Ecto neural progenitor cell (in vitro differentiated cells): Measurements from ENCODE around the gene PLCG2.
"Not testable (repeated sequence)": the region's sequence is repeated elsewhere in the genome, so short reads cannot be mapped to it uniquely, and the experiment has no call there.

Source experiments
- DNase-seq: peaks from one replicate; pipeline ENCODE4 v3.0.0-alpha.2; 2018; ENCODE audit warnings: low spot score

PLCG2 gene

GRCh38 chr16:81790277-81790676 is 11.2 kb downstream of the PLCG2 start:
- no peak for DNase-seq

DNA sequence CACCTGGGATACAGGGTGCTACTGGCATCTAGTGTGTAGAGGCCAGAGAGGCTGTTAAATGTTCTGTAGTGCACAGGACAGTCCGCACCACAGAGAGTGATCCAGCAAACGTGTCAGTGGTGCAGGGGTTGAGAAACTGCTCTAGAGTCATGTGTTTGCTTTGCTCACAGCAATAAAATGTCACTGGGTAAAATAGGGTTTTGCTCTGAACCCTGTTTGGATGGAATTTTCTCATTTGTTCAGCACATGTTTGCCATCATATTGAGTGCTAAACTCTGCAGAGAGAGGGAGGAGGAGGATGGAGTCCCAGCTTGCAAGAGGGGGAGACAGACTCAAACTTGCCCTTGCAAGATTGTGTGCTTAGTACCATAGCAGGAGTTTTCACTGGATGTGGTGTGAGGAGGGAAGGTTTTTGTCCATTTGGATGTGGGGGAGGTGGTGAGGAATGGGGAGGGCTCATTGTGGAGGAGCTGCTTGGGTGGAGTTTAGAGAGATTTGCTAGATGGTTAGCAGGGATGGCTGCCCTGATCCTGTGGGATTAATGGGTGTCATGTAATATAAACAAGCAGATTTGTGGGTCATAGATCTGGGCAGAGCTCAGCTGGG is 11.8 kb downstream of the PLCG2 start:
- DNase-seq: no peak

GRCh38 chr16:81792828-81793227 is 13.7 kb downstream of the PLCG2 start:
- no peak for DNase-seq

- no peak for DNase-seq
These were observed 16.1 kb downstream of the PLCG2 start for GRCh38 chr16:81795193-81795592.

- DNase-seq: no peak
These were observed 16.9 kb downstream of the PLCG2 start for GRCh38 chr16:81796035-81796434.

- DNase-seq: no peak
These were observed 17.7 kb downstream of the PLCG2 start for GRCh38 chr16:81796583-81797346.

GRCh38 chr16:81797443-81797842 is 18.4 kb downstream of the PLCG2 start:
- no peak for DNase-seq

DNA sequence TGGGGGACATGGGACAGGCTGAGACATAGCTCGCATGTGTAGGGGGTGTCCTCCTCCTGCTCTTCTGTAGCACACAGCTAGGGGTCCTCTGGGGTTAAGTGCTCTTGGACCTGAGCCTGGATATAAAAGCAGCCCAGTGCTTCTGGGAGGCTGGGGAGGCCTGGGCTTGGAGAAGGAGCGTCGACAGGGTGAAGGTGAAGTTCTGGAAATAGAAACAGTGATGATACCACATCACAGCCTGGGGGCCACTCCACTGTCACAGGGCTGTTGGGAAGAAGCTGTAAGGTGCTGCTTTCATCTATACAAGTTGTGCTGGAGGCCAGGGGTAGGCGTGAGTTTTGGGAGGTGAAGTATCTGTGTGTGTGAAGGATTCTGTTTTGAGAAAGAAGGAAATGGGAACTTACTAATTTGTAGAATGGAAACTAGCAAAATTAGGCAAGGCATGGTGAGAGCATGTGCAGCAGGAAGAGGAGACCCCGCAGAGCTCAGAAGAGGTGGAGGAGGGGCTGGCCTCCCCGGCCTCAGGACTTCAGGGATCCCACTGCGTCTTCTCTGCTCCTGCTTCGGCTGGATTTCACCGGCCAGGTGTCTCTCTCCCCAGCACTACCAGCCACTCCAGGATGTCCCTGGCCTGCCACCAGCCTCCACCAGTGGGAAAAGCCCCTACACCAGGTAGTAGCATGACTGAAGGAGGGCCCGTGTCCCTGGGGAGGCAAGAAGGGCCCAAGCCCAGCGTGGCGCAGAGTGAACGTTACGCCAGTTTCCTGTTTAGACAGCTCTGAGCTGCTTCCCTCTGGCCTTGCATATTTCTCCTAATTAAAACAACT is 19.4 kb downstream of the PLCG2 start:
- DNase-seq: no peak

GRCh38 chr16:81799138-81799504 is 20.0 kb downstream of the PLCG2 start:
- DNase-seq: no peak

DNA sequence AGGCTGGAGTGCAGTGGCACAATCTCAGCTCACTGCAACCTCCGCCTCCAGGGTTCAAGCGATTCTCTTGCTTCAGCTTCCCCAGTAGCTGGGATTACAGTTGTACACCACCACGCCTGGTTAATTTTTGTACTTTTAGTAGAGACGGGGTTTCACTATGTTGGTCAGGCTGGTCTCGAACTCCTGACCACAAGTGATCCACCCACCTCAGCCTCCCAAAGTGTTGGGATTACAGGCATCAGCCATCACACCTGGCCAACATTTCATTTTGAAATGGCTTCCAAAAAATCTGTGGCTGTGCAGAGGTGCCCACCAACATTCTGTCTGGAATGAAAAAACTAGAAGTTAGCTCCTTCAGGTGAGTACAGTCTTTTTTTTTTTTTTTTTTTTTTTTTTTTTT is 22.6 kb downstream of the PLCG2 start:
- not testable (repeated sequence) for DNase-seq

DNA sequence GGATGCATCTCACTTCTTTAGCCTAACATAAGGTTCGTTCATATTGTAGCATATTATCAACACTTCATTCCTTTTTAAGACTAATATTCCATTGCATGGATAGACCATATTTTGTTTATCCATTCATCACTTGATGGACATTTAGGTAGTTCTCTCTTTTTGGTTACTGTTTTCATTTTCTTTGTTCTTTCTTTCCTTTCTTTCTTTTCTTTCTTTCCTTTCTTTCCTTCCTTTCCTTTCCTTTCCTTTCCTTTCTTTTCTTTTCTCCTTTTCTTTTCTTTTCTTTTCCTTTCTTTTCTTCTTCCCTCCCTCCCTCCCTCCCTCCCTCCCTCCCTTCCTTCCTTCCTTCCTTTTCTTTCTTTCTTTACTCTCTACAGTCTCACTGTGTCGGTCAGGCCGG is 24.2 kb downstream of the PLCG2 start:
- no peak for DNase-seq

- no peak for DNase-seq
These were observed 25.1 kb downstream of the PLCG2 start for GRCh38 chr16:81804134-81804610.

- DNase-seq: no peak
These were observed 27.6 kb downstream of the PLCG2 start for GRCh38 chr16:81806696-81807095.

- DNase-seq: no peak
These were observed 28.8 kb downstream of the PLCG2 start for GRCh38 chr16:81807767-81808358.

DNA sequence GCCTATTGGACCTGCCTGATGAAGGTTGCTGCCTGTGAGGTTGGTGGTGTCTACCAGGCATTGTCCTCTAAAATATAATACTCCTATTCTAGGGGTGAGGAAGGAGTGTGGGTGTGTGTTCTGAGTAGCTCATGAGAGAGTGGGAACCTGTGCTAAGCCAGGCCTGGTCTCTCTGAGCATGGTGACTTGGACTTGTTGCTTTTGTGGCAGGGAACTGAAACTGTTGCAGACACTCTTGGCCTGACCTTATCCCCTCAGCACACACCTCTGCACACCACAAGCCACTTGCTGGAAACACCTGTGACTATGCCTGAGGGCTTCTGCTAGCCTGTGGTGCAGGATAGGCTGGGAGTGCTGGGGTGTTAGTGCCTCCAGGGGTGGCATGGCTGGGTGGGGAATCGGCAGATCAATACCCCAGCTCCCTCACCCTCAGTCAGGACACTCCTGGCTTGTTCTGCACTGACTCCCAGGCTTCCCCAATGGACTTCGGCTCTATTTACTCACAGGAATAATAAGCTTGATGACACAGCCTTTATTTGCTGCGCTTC is 29.9 kb downstream of the PLCG2 start:
- no peak for DNase-seq

GRCh38 chr16:81809567-81809966 is 30.5 kb downstream of the PLCG2 start:
- no peak for DNase-seq

GRCh38 chr16:81810361-81810760 is 31.3 kb downstream of the PLCG2 start:
- DNase-seq: no peak

- no peak for DNase-seq
These were observed 31.9 kb downstream of the PLCG2 start for GRCh38 chr16:81810894-81811538.

GRCh38 chr16:81813648-81814047 is 34.6 kb downstream of the PLCG2 start:
- no peak for DNase-seq

GRCh38 chr16:81814751-81815428 is 35.8 kb downstream of the PLCG2 start:
- DNase-seq: no peak

DNA sequence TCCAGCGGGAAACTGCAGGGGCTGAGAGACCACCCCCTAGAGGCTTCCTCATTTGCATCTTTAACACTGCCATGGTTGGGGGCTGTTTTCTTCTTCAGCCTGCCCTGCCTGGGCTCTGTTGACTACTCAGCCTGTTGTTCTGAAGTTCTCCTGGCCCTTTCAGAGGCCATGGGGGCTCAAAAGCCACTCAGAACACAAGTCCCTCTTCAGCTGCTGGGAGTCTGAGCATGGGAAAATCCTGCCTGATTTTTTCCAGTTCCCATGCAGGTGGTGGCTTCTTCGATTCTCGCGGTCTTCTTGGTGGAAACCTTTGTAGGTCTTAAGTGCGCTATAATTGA is 36.3 kb downstream of the PLCG2 start:
- DNase-seq: no peak
